Liver (tissue), 9 donors: ENCODE measurements around the gene PRPF40A. TPM values are rescaled to one million over a fixed set of nuclear protein-coding genes. Genes with fewer than 3 reads are reported as not detected.

Experiments
- DNase-seq: peaks from one replicate; pipeline ENCODE4 v3.0.0-alpha.2; 2017; ENCODE audit warnings: low spot score
- H3K27ac ChIP-seq, 2 donors: one replicate each; pipeline ENCODE4 v1.7.0; 2013; ENCODE audit warnings: inconsistent platforms in 2 of 2, low read length in 2 of 2, control low read depth in 1 of 2, low read depth in 1 of 2, mild to moderate bottlenecking in 1 of 2
- H3K27me3 ChIP-seq, 4 donors: one replicate each; pipeline versions ENCODE4 v1.6.1 to v1.7.0; 2013; ENCODE audit warnings: low read length in 3 of 4, inconsistent platforms in 1 of 4, mild to moderate bottlenecking in 1 of 4, moderate library complexity in 1 of 4; ENCODE audit not compliant: control insufficient read depth in 4 of 4, insufficient read depth in 4 of 4
- H3K36me3 ChIP-seq, 4 donors: one replicate each; pipeline versions ENCODE4 v1.6.1 to v1.7.0; 2013; ENCODE audit warnings: low read length in 3 of 4, mild to moderate bottlenecking in 3 of 4, low read depth in 1 of 4, moderate library complexity in 1 of 4; ENCODE audit not compliant: control insufficient read depth in 4 of 4, insufficient read depth in 3 of 4
- H3K4me1 ChIP-seq, 4 donors: one replicate each; pipeline versions ENCODE4 v1.6.1 to v1.7.0; 2013; ENCODE audit warnings: low read length in 3 of 4, mild to moderate bottlenecking in 3 of 4, moderate library complexity in 1 of 4; ENCODE audit not compliant: control insufficient read depth in 4 of 4, insufficient read depth in 4 of 4
- H3K4me3 ChIP-seq, 3 donors: one replicate each; pipeline versions ENCODE4 v1.6.1 to v1.7.0; 2013; ENCODE audit warnings: low read length in 3 of 3, control low read depth in 1 of 3, low read depth in 1 of 3, mild to moderate bottlenecking in 1 of 3
- H3K9ac ChIP-seq, 2 donors: one replicate each; pipeline ENCODE4 v1.7.0; 2013; ENCODE audit warnings: low read length in 2 of 2, mild to moderate bottlenecking in 2 of 2, moderate library complexity in 2 of 2, control low read depth in 1 of 2, low read depth in 1 of 2
- H3K9me3 ChIP-seq, 4 donors: one replicate each; pipeline versions ENCODE4 v1.6.1 to v1.7.0; 2013; ENCODE audit warnings: low read length in 3 of 4; ENCODE audit not compliant: control insufficient read depth in 4 of 4
- EGR1 ChIP-seq, 2 donors: IDR thresholded peaks; 2 replicates each; pipeline ENCODE4 v1.6.1; 2016 to 2018; ENCODE audit warnings: antibody characterized with exemption in 2 of 2, low read depth in 2 of 2
- FOXA1 ChIP-seq: IDR thresholded peaks from 2 replicates; pipeline ENCODE4 v1.6.1; 2016; ENCODE audit warnings: antibody characterized with exemption
- HNF4A ChIP-seq, 2 donors: conservative IDR thresholded peaks; 2 replicates each; pipeline ENCODE4 v1.6.1; 2016; ENCODE audit warnings: antibody characterized with exemption in 2 of 2, mild to moderate bottlenecking in 2 of 2
- HNF4G ChIP-seq: IDR thresholded peaks from 2 replicates; pipeline ENCODE4 v1.6.1; 2016; ENCODE audit warnings: antibody characterized with exemption
- JUND ChIP-seq, 2 donors: IDR thresholded peaks; 2 replicates each; pipeline ENCODE4 v1.6.1; 2016; ENCODE audit warnings: antibody characterized with exemption in 2 of 2
- NR2F2 ChIP-seq: IDR thresholded peaks from 2 replicates; pipeline ENCODE4 v1.6.1; 2016; ENCODE audit warnings: antibody characterized with exemption
- RAD21 ChIP-seq, 2 donors: IDR thresholded peaks; 2 replicates each; pipeline ENCODE4 v1.6.1; 2016; ENCODE audit warnings: antibody characterized with exemption in 2 of 2, mild to moderate bottlenecking in 2 of 2
- RXRA ChIP-seq, 2 donors: IDR thresholded peaks; 2 replicates each; pipeline ENCODE4 v1.6.1; 2017 to 2018; ENCODE audit warnings: antibody characterized with exemption in 2 of 2, mild to moderate bottlenecking in 1 of 2
- SP1 ChIP-seq: IDR thresholded peaks from 2 replicates; pipeline ENCODE4 v1.6.1; 2018; ENCODE audit warnings: antibody characterized with exemption, mild to moderate bottlenecking
- ZBTB33 ChIP-seq: IDR thresholded peaks from 2 replicates; pipeline ENCODE4 v1.6.1; 2016; ENCODE audit warnings: antibody characterized with exemption
- WGBS: extraction: QIAGEN DNeasy Blood & Tissue Kit; methylation state at CpG from one replicate; pipeline ENCODE4 v1.1.7; 2013; 5-methylcytosine and 5-hydroxymethylcytosine counted together
- polyA plus RNA-seq, 2 donors: library from polyadenylated mRNA; stranded (reverse) in 1 of 2; unstranded in 1 of 2; fragments of 200-250 nt in 1 of 2; fragments of >200 nt in 1 of 2; fragmentation: Nextera tagmentation in 1 of 2; extraction: Ambion mirVana in 1 of 2; gene quantifications; one replicate each; pipeline versions ENCODE4 v1.2.1 to v1.2.3, GENCODE V29; 2013 to 2015
- total RNA-seq, 2 donors: library from RNA; depleted of rRNA; stranded (reverse); fragments of >200 nt; gene quantifications; one replicate each; pipeline ENCODE4 v1.2.3, GENCODE V29; 2014
- TF ChIP-seq, protein P1 (sequence below): IDR thresholded peaks from 2 replicates; pipeline ENCODE4 v1.6.1; 2016; ENCODE audit warnings: antibody characterized with exemption, mild to moderate bottlenecking
- TF ChIP-seq, protein P2 (sequence below): fragments of 150-350 bp; IDR thresholded peaks from 2 replicates; pipeline ENCODE4 v1.5.1; 2017; ENCODE audit warnings: improper control_type of control experiment, low read depth, low read length; ENCODE audit not compliant: missing input control
- donor health status: healthy.
- donor health status: healthy.
- donor health status: healthy.
- donor health status: healthy.
- donor health status: healthy.

The PRPF40A gene
- total and polyA plus RNA-seq, 4 donors: 18.8 to 58.1 (median 53.7) TPM

DNA sequence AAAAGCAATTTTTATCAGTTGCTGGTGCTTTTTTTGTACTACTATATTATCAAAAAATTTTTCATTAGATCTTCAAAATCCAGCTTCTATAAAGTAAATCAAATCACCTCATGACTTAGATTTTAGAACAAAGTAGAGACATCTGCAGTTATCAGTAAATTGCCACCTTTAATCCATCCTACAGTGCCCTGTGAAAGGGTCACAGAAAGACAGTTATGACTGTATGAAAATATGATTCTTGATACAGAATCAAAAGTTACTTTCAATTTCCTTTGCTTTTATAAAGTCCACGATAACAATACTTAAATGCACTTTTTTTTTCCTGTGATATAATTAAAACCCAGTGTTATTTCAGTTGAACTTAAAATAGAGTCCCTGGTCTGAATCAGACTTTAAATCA lies 61.4 kb downstream of the PRPF40A start:
- WGBS: 88% methylated on average over 1 of the region's 1 CpG
- Histone ChIP-seq H3K36me3 (peaks cover 6 to 52% (median 39%) of the 10 kb centered on the region in 4 donors), H3K9me3 (no peaks in the 10 kb centered on the region), H3K4me3 (no peak overlapping the region), H3K9ac (no peak overlapping the region), H3K27ac (no peak overlapping the region), H3K27me3 (no peaks in the 10 kb centered on the region), H3K4me1 (no peaks in the 10 kb centered on the region)
- TF ChIP-seq RAD21 (IDR thresholded peaks at IDR 0.05) (no peak), NR2F2 (no peak), HNF4A (conservative IDR thresholded peaks at IDR 0.05) (no peak), FOXA1 (no peak), HNF4G (no peak), EGR1 (IDR thresholded peaks at IDR 0.05; ENCODE audit: low read depth in 2 of 2) (no peak), ZBTB33 (no peak)
- TF ChIP-seq, protein P1, sequence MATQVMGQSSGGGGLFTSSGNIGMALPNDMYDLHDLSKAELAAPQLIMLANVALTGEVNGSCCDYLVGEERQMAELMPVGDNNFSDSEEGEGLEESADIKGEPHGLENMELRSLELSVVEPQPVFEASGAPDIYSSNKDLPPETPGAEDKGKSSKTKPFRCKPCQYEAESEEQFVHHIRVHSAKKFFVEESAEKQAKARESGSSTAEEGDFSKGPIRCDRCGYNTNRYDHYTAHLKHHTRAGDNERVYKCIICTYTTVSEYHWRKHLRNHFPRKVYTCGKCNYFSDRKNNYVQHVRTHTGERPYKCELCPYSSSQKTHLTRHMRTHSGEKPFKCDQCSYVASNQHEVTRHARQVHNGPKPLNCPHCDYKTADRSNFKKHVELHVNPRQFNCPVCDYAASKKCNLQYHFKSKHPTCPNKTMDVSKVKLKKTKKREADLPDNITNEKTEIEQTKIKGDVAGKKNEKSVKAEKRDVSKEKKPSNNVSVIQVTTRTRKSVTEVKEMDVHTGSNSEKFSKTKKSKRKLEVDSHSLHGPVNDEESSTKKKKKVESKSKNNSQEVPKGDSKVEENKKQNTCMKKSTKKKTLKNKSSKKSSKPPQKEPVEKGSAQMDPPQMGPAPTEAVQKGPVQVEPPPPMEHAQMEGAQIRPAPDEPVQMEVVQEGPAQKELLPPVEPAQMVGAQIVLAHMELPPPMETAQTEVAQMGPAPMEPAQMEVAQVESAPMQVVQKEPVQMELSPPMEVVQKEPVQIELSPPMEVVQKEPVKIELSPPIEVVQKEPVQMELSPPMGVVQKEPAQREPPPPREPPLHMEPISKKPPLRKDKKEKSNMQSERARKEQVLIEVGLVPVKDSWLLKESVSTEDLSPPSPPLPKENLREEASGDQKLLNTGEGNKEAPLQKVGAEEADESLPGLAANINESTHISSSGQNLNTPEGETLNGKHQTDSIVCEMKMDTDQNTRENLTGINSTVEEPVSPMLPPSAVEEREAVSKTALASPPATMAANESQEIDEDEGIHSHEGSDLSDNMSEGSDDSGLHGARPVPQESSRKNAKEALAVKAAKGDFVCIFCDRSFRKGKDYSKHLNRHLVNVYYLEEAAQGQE: no peak
- no peak for DNase-seq

DNA sequence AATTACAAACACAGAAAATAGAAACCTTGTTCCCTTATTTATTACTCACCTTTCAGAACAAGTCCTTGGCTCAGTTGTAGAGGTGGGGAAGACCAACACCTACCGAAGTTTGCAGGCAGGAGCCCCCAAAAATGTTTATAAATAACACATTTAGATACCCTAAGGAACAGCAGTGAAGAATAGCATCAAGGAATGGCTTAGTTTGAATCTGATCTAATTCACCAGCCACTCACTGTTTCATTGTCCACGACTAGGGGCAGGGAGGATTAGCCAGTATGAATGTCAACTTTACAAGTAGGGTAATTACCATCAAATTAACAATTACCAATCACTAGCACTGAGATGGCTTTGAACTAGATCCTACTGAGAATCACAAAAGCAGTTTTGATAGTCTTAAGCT lies 65.4 kb downstream of the PRPF40A start:
- 86% methylated on average over 2 of the region's 2 CpGs for WGBS
- peaks cover 0 to 9% (median 4%) of the 10 kb centered on the region in 4 donors for H3K4me1 ChIP-seq
- H3K27ac ChIP-seq: no peak overlapping the region
- H3K9ac ChIP-seq: no peak overlapping the region
- H3K36me3 ChIP-seq: peaks cover 3 to 25% (median 9%) of the 10 kb centered on the region in 4 donors
- H3K27me3 ChIP-seq: no peaks in the 10 kb centered on the region
- H3K4me3 ChIP-seq: no peak overlapping the region
- no peak for DNase-seq
- TF ChIP-seq HNF4G (no peak), JUND (IDR thresholded peaks at IDR 0.05) (no peak), SP1 (no peak), EGR1 (IDR thresholded peaks at IDR 0.05; ENCODE audit: low read depth in 2 of 2) (no peak), RXRA (IDR thresholded peaks at IDR 0.05) (no peak)
- TF ChIP-seq, protein P2, sequence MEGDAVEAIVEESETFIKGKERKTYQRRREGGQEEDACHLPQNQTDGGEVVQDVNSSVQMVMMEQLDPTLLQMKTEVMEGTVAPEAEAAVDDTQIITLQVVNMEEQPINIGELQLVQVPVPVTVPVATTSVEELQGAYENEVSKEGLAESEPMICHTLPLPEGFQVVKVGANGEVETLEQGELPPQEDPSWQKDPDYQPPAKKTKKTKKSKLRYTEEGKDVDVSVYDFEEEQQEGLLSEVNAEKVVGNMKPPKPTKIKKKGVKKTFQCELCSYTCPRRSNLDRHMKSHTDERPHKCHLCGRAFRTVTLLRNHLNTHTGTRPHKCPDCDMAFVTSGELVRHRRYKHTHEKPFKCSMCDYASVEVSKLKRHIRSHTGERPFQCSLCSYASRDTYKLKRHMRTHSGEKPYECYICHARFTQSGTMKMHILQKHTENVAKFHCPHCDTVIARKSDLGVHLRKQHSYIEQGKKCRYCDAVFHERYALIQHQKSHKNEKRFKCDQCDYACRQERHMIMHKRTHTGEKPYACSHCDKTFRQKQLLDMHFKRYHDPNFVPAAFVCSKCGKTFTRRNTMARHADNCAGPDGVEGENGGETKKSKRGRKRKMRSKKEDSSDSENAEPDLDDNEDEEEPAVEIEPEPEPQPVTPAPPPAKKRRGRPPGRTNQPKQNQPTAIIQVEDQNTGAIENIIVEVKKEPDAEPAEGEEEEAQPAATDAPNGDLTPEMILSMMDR: no peak
- H3K9me3 ChIP-seq: no peaks in the 10 kb centered on the region
